Coronary artery (tissue), 2 donors: ENCODE data around the gene RBBP8NL.
"Not testable (repeated sequence)": the region's sequence is repeated elsewhere in the genome, so short reads cannot be mapped to it uniquely, and the experiment has no call there.

Experiments
- DNase-seq: peaks from one replicate; pipeline ENCODE4 v3.0.0-alpha.2; 2017; ENCODE audit warnings: low spot score
- H3K27ac ChIP-seq, 2 donors: fragments of 200-600 bp; sonication (generic); one replicate each; pipeline ENCODE4 v1.5.1; 2016 to 2019
- H3K4me3 ChIP-seq: fragments of 200-600 bp; sonication (generic); 2 replicates; pipeline ENCODE4 v1.5.1; 2016; ENCODE audit warnings: mild to moderate bottlenecking, moderate library complexity
- TF ChIP-seq, protein P1 (sequence below): fragments of 200-600 bp; sonication (generic); IDR thresholded peaks from one replicate; pipeline ENCODE4 v1.5.1; 2019; ENCODE audit warnings: antibody characterized with exemption

RBBP8NL gene

DNA sequence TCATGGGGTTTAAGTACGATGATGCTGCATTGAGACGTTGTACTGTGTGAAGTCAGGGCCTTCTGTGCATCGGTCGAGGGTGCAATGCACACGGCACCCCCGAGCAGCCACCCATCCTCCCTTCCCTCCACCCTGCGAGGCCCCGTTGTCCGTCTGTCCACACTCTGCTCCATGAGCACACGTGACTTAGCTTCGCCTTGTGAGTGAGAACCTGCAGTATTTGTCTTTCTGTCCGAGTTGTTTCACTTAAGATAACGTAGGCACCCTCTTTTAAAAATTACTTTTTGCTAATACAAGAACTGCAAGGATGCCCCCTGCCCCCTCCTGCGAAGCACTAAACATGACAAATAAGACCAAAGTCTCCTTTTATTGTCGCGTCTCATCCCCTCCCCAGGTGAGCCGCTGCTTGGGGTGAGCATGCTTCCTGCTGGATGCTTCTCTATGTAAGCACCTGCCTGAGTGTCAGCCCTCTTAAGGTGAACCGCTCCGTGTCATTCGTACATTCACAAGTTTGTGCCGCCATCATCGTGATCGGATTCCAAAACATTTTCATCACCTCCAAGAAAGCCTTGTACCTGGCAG is 3.6 kb upstream of the RBBP8NL start:
- DNase-seq, result no peak
- TF ChIP-seq, protein P1, sequence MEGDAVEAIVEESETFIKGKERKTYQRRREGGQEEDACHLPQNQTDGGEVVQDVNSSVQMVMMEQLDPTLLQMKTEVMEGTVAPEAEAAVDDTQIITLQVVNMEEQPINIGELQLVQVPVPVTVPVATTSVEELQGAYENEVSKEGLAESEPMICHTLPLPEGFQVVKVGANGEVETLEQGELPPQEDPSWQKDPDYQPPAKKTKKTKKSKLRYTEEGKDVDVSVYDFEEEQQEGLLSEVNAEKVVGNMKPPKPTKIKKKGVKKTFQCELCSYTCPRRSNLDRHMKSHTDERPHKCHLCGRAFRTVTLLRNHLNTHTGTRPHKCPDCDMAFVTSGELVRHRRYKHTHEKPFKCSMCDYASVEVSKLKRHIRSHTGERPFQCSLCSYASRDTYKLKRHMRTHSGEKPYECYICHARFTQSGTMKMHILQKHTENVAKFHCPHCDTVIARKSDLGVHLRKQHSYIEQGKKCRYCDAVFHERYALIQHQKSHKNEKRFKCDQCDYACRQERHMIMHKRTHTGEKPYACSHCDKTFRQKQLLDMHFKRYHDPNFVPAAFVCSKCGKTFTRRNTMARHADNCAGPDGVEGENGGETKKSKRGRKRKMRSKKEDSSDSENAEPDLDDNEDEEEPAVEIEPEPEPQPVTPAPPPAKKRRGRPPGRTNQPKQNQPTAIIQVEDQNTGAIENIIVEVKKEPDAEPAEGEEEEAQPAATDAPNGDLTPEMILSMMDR, result no peak
- H3K4me3 ChIP-seq, result no peak overlapping the region
- no peak overlapping the region for H3K27ac ChIP-seq

DNA sequence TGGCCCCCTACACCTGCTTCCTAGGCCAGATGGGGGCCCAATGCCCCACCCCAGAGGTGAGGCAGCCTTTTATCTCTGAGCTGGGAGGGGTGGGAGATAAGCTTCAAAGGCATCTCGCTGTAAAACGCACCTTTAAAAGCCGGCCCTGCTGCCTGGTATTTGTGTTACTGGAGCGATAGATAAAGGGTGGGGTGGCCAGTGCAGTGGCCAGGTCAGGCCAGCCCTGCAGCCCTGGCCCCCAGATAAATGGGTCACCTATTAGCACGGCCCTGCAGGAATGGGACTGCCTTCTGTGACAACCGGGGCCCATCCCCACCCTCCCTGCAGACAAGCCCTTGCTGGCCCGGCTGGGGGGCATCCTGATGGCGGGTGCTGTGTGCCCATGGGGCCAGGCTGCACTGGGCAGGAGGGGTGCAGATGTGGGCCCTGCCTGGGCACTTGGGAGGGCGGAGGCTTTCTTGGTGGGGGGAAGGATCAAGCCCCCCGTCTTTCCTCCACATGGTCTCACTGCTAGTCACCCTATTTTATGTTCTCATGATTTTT is 3.0 kb upstream of the RBBP8NL start:
- TF ChIP-seq, protein P1, result no peak
- no peak overlapping the region for H3K4me3 ChIP-seq
- H3K27ac ChIP-seq, result no peak overlapping the region
- no peak for DNase-seq

DNA sequence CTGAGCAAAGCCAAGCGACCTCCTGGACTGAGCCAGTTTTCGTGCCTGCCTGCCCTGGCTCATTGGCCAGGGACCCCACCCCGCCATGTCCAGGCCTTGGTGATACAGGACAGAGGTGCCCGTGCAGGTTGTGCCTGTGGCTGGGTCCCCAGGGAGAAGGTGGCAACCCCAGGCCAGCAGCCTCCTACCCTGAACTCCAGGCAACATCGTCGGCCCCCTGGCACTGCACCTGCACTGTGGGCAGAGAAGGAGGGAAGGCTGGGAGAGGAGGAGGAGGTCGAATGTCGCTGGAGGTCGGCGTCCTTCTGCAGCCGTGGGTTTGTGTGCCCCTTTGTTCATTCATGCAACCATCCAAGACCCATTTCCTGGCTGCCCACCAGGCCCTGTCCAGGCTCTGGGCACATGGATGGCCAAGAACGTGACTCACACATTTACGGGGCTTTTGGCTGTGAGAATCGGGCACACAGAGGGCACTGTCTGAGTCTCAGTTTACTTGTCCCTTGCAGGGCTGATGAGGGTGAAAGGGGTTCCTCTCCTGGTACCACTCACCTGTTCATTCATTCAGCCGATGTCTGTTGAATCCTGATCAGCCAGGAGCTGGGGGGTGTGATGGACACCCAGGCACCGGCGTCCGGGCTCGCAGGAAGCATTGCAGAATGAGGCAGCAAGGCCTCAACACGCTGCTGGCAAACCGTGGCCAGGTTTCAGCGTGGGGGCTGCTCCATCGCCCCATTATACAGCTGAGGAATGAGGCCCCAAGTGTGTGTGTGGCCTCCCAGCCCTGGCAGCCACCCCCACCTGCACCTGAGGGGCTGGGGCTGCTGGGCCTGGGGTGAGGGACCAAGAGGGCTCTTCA is 2.3 kb upstream of the RBBP8NL start:
- Histone ChIP-seq H3K4me3 (no peak overlapping the region), H3K27ac (no peak overlapping the region)
- TF ChIP-seq, protein P1, result no peak
- DNase-seq, result no peak

DNA sequence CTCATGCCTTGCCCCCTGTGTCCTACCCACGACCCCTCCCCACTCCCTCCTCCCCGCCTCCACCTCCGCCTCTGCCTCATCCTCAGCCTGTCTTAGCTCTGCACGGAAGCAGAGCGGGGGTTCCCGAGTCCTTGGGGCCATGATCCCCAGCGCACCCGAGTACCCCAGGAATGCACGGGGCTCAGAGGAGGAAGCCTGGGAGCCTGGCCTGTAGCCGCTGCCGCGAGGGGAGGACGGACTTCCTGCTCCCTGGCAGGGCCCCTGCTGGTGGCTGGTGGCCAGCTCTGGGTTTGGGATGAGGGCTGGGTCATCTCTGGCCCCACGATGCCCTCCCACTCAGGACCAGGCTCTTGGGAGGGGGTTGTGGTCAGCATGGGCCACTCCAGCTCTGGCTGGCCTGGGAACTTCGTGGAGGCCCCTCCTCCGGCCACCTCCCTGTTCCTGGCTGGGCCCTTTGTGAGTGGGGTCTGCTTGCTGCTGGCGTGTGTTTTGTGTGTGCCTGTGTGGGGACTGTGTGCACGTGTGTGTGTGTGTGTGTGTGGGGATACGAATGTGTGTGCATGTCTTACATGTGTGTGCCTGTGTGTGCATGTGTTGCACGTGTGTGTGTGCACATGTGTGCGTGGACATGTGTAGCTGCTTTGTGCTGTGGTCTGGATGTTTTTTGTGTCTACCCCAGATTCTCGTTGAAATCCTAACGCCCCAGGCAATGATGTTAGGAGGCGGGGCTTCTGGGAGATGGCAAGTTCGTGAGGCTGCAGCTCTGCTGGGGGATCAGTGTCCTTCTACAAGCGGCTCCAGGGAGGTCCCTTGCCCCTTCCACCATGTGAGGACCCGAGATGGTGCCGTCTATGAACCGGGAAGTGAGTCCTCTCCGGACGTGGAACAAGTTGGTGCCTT is 1.3 kb upstream of the RBBP8NL start:
- TF ChIP-seq, protein P1, result no peak
- no peak overlapping the region for H3K27ac ChIP-seq
- DNase-seq, result no peak
- H3K4me3 ChIP-seq, result no peak overlapping the region

DNA sequence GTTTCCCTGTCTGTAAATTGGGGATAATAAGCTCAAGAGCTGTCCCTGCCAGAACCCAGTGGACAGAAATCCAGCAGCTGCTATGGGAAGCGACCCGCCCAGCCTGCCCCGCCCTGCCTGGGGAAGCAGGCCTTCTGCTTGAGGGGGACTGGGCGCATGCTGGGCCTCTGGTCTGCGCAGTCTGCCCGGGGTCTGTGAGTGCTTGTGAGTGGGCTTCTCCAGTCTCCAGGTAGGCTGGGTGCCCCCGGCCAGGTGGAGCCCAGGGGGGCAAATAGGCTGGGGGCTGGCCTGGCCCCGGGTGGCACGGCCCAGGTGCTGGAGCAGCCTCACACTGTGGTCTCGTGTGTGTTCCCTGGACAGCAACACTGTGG is 648 bp upstream of the RBBP8NL start:
- Histone ChIP-seq H3K4me3 (no peak overlapping the region), H3K27ac (no peak overlapping the region)
- TF ChIP-seq, protein P1, result no peak
- DNase-seq, result no peak

DNA sequence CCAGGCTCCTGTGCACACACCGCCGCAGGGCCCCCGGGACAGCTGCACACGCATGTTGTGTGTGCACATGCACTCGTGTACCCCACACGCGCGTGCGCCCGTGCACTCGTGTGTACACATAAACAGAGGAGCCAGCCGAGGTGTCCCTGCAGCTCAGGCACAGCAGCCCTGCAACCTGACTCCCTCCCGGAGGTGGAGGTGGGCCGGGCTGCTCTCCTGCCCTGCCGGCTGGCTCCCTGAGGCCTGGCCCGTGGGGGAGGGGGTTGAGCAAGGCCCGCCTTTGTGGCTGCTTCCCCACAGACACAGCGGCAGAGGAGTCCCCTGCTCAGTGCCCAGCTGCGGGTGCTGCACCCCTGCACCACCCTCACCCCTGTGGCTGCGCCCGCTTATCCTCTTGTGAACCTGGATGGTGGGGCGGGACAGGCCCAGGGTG is 624 bp downstream of the RBBP8NL start:
- no peak for DNase-seq
- Histone ChIP-seq H3K27ac (no peak overlapping the region), H3K4me3 (no peak overlapping the region)
- TF ChIP-seq, protein P1, result no peak

DNA sequence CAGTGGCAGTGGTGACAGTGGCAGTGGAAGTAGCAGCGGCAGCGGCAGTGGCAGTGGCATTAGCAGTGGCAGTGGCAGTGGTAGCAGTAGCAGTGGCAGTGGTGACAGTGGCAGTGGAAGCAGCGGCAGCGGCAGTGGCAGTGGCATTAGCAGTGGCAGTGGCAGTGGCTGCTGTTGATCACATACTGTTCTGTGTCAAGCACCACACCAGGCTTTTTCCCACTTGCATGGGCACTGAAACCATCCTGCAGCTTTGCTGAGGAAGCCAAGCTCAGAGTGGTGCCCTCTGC is 1.3 kb downstream of the RBBP8NL start:
- not testable (repeated sequence) for H3K4me3 ChIP-seq, DNase-seq, H3K27ac ChIP-seq
